GM12878 (cell line): Measurements from ENCODE around the gene CPVL. TPM values are rescaled to one million over a fixed set of nuclear protein-coding genes. Genes with fewer than 3 reads are reported as not detected.

Source experiments
- ATAC-seq: fragments of 200-7000 bp; cut with Tn5 transposase; 3 replicates; pipeline ENCODE4 v1.9.1; 2020; ENCODE audit warnings: mild to moderate bottlenecking, moderate library complexity
- BruUV-seq: library from RNA; stranded (reverse); fragments of 400-500 nt; replicated peaks from 2 replicates; lab custom pipeline; 2021; lab: Mats Ljungman, UMichigan
- CTCF ChIA-PET: fragments of 300-600 bp; sonication (Branson Sonifier 250); formaldehyde crosslinking; extraction: SDS; loops from one replicate; lab custom pipeline; 2021; ENCODE audit warnings: inconsistent platforms; lab: Yijun Ruan, JAX
- POLR2A ChIA-PET: fragments of 350-600 bp; formaldehyde crosslinking; extraction: SDS; loops from one replicate; lab custom pipeline; 2021; ENCODE audit warnings: inconsistent platforms; lab: Charles Lee
- RAD21 ChIA-PET: fragments of 300-600 bp; sonication (Branson Sonifier 250); formaldehyde crosslinking; loops from one replicate; lab custom pipeline; 2023; ENCODE audit warnings: antibody characterized with exemption; ENCODE audit not compliant: unreplicated experiment; lab: Charles Lee
- SMC1A ChIA-PET: fragments of 300-600 bp; sonication (Branson Sonifier 250); formaldehyde crosslinking; loops from one replicate; lab custom pipeline; 2023; ENCODE audit not compliant: unreplicated experiment, uncharacterized antibody; lab: Charles Lee
- DNase-seq: peaks from one replicate; pipeline ENCODE4 v3.0.0-alpha.2; 2011; ENCODE audit warnings: low read depth, low spot score
- FAIRE-seq: peaks from 3 replicates; lab custom pipeline; 2011; peaks lifted over from hg19 to GRCh38; lab: Jason Lieb, UNC
- H2AFZ ChIP-seq: 2 replicates; pipeline ENCODE4 v1.6.0; 2011; ENCODE audit warnings: low read depth, low read length, control low read depth; ENCODE audit not compliant: control insufficient read depth
- H3K27ac ChIP-seq: 2 replicates; pipeline ENCODE4 v1.5.1; 2011; ENCODE audit warnings: control low read depth; ENCODE audit not compliant: control insufficient read depth, insufficient read depth
- H3K27me3 ChIP-seq, 2 experiments: replicated peaks in 1 of 2; 2 replicates each; pipeline versions ENCODE4 v1.6.0 to v1.6.1; 2011; ENCODE audit warnings: low read length in 1 of 2; ENCODE audit not compliant: control insufficient read depth in 2 of 2, insufficient read depth in 2 of 2
- H3K36me3 ChIP-seq, 2 experiments: 2 replicates each; pipeline ENCODE4 v1.5.1; 2011; ENCODE audit warnings: low read length in 1 of 2; ENCODE audit not compliant: control insufficient read depth in 2 of 2, insufficient read depth in 2 of 2
- H3K4me1 ChIP-seq: 2 replicates; pipeline ENCODE4 v1.6.1; 2011; ENCODE audit warnings: mild to moderate bottlenecking, low read length, moderate library complexity, mixed read lengths; ENCODE audit not compliant: control insufficient read depth, insufficient read depth
- H3K4me2 ChIP-seq: 2 replicates; pipeline ENCODE4 v1.6.0; 2011; ENCODE audit warnings: control low read depth; ENCODE audit not compliant: control insufficient read depth, insufficient read depth
- H3K4me3 ChIP-seq: fragments of 200-600 bp; sonication (generic); 2 replicates; pipeline ENCODE4 v1.5.1; 2016
- H3K79me2 ChIP-seq: 2 replicates; pipeline ENCODE4 v1.6.0; 2011; ENCODE audit warnings: low read length; ENCODE audit not compliant: control insufficient read depth, insufficient read depth
- H3K9ac ChIP-seq: 2 replicates; pipeline ENCODE4 v1.8.0; 2011; ENCODE audit warnings: low read length, control low read depth, mixed read lengths; ENCODE audit not compliant: control insufficient read depth, insufficient read depth
- H3K9me3 ChIP-seq: replicated peaks from 3 replicates; pipeline ENCODE4 v1.5.1; 2011; ENCODE audit warnings: mild to moderate bottlenecking, low read length; ENCODE audit not compliant: control insufficient read depth, insufficient read depth
- H4K20me1 ChIP-seq: 2 replicates; pipeline ENCODE4 v1.6.0; 2011; ENCODE audit not compliant: control insufficient read depth, insufficient read depth
- GATAD2B ChIP-seq: fragments of 450-650 bp; conservative IDR thresholded peaks from 2 replicates; pipeline ENCODE4 v1.6.1; 2017; ENCODE audit warnings: low read depth, mild to moderate bottlenecking, moderate library complexity
- HDGF ChIP-seq: fragments of 450-650 bp; IDR thresholded peaks from 2 replicates; pipeline ENCODE4 v1.6.1; 2016; ENCODE audit warnings: antibody characterized with exemption
- IRF4 ChIP-seq: IDR thresholded peaks from 2 replicates; pipeline ENCODE4 v1.6.1; 2011; ENCODE audit warnings: low read depth, low read length
- MEF2B ChIP-seq: fragments of 450-650 bp; IDR thresholded peaks from 2 replicates; pipeline ENCODE4 v1.6.1; 2018; ENCODE audit warnings: mild to moderate bottlenecking, moderate library complexity; ENCODE audit not compliant: partially characterized antibody, poor library complexity, severe bottlenecking
- NR2C1 ChIP-seq: fragments of 450-650 bp; IDR thresholded peaks from 2 replicates; pipeline ENCODE4 v1.6.1; 2017; ENCODE audit warnings: antibody characterized with exemption, mild to moderate bottlenecking, moderate library complexity
- NRF1 ChIP-seq: conservative IDR thresholded peaks from 2 replicates; pipeline ENCODE4 v1.6.1; 2011; ENCODE audit warnings: mild to moderate bottlenecking, low read depth, low read length, improper control_type of control experiment
- RAD21 ChIP-seq: IDR thresholded peaks from 2 replicates; pipeline ENCODE4 v1.6.1; 2011; ENCODE audit warnings: mild to moderate bottlenecking, low read depth, low read length, moderate library complexity; ENCODE audit not compliant: insufficient read depth
- TAF1 ChIP-seq: IDR thresholded peaks from 2 replicates; pipeline ENCODE4 v1.6.1; 2011; ENCODE audit warnings: mild to moderate bottlenecking, low read depth, low read length, borderline replicate concordance
- TCF12 ChIP-seq: IDR thresholded peaks from 2 replicates; pipeline ENCODE4 v1.6.1; 2011; ENCODE audit warnings: low read depth, mild to moderate bottlenecking, low read length
- YBX1 ChIP-seq: fragments of 450-650 bp; IDR thresholded peaks from 2 replicates; pipeline ENCODE4 v1.6.1; 2016; ENCODE audit warnings: antibody characterized with exemption
- ZSCAN29 ChIP-seq: fragments of 450-650 bp; IDR thresholded peaks from 2 replicates; pipeline ENCODE4 v1.6.1; 2017; ENCODE audit warnings: mild to moderate bottlenecking, moderate library complexity
- WGBS: methylation state at CpG from one replicate; pipeline ENCODE4 v1.1.6; 2016; ENCODE audit warnings: low lambda C conversion rate; ENCODE audit not compliant: insufficient replicate concordance, insufficient coverage; ENCODE audit errors: missing lambda C conversion rate; 5-methylcytosine and 5-hydroxymethylcytosine counted together
- in situ Hi-C: fragments of 300-500 bp; cut with MboI; formaldehyde crosslinking; loops from 9 replicates; pipeline ENCODE4 v1.14.3; 2018; ENCODE audit warnings: mixed read lengths
- intact Hi-C: fragments of 100-400 bp; cut with micrococcal nuclease; formaldehyde crosslinking; loops from one replicate; pipeline ENCODE4 v1.14.2; 2022; ENCODE audit not compliant: unreplicated experiment
- polyA plus RNA-seq, 11 experiments: library from polyadenylated mRNA; depleted of rRNA in 4 of 11; unstranded in 6 of 11; stranded (reverse) in 5 of 11; fragments of >200 nt; fragmentation: Nextera tagmentation in 4 of 11; fragmentation: Illumina TruSeq in 1 of 11; extraction: Ambion mirVana in 4 of 11; extraction: Trizol in 1 of 11; gene quantifications; 1 replicate in 1 of 11; 2 replicates in 10 of 11; pipeline versions ENCODE4 v1.2.1 to v1.2.3, GENCODE V29; 2011 to 2016; ENCODE audit warnings: inconsistent platforms in 2 of 11, missing spikeins in 2 of 11, low read depth in 1 of 11
- total RNA-seq, 4 experiments: library from RNA; depleted of rRNA in 3 of 4; stranded (reverse); fragments of >200 nt in 3 of 4; fragmentation: Illumina TruSeq in 1 of 4; extraction: Trizol in 1 of 4; gene quantifications; 2 replicates each; pipeline versions ENCODE4 v1.2.1 to v1.2.3, GENCODE V29; 2013 to 2021

Gene CPVL
- total and polyA plus RNA-seq, 10 of the 15 experiments (the other 5 are each of a cell fraction or from before 2014, with no cell fraction given): 0.59 TPM; not detected in 9

DNA sequence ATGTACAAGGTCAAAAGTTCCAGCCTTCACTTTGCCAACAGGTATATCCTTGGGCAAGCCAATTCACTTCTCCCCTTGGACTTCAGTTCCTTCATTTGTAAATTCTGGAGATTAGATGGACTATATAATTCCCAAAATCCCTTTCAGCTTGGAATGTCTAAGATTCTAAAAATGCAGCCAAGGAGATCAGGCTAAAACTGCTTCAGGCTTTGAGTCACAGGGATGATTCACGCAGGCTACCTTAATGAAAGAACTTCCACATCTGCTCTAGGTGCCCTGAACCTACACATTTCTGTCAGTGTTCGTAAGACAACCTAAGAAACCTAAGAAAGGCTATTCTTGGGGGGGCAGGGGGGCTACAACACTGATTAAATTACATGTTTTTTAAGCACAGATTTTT, 7.1 kb downstream of the CPVL start:
- WGBS: 46% methylated on average over 2 of the region's 2 CpGs
- no peaks in the 10 kb centered on the region for H3K79me2 ChIP-seq
- intact Hi-C loops (no loop called here), in situ Hi-C loops (no loop called here)
- TF ChIP-seq NR2C1: no peak
- TF ChIP-seq NRF1: no peak
- TF ChIP-seq HDGF: no peak
- no peak for TF ChIP-seq MEF2B
- H3K27ac ChIP-seq: no peak overlapping the region
- SMC1A ChIA-PET: no interaction called here
- CTCF ChIA-PET: interaction anchor here (0.7 kb wide), 1 partner anchor 662 kb away, joined by 4 read pairs; no protein-coding TSS in a partner anchor
- no peak overlapping the region for H2AFZ ChIP-seq
- no peak overlapping the region for H3K9ac ChIP-seq
- no peak for ATAC-seq
- no TSS peak for BruUV-seq
- no peaks in the 10 kb centered on the region for H3K9me3 ChIP-seq
- FAIRE-seq: no peak
- no peaks in the 10 kb centered on the region for H3K4me1 ChIP-seq
- RAD21 ChIA-PET: no interaction called here
- POLR2A ChIA-PET: no interaction called here
- no peak overlapping the region for H3K4me2 ChIP-seq
- no peaks in the 10 kb centered on the region for H3K36me3 ChIP-seq
- DNase-seq: no peak
- no peaks in the 10 kb centered on the region for H4K20me1 ChIP-seq
- no peaks in the 10 kb centered on the region; a peak in 1 of 4 replicates for H3K27me3 ChIP-seq
- H3K4me3 ChIP-seq: no peak overlapping the region

- ChIA-PET SMC1A (no interaction called here), RAD21 (no interaction called here), POLR2A (no interaction called here), CTCF (no interaction called here)
- Histone ChIP-seq H3K9ac (no peak overlapping the region), H4K20me1 (no peaks in the 10 kb centered on the region), H3K27ac (no peak overlapping the region), H3K36me3 (no peaks in the 10 kb centered on the region), H3K4me2 (no peak overlapping the region), H3K9me3 (no peaks in the 10 kb centered on the region), H3K27me3 (no peaks in the 10 kb centered on the region; a peak in 1 of 4 replicates), H2AFZ (no peak overlapping the region), H3K79me2 (no peaks in the 10 kb centered on the region), H3K4me1 (no peaks in the 10 kb centered on the region), H3K4me3 (no peak overlapping the region)
- DNase-seq (no peak), ATAC-seq (no peak), FAIRE-seq (no peak)
- BruUV-seq: no TSS peak
- 26% methylated on average over 4 of the region's 4 CpGs for WGBS
- TF ChIP-seq RAD21: no peak
- no peak for TF ChIP-seq TCF12
- TF ChIP-seq TAF1: no peak
- no peak for TF ChIP-seq ZSCAN29
- no peak for TF ChIP-seq YBX1
- no peak for TF ChIP-seq GATAD2B
- TF ChIP-seq IRF4: no peak
- in situ Hi-C loops: no loop called here
- intact Hi-C loops: no loop called here
These were observed 7.7 kb downstream of the CPVL start for GRCh38 chr7:29138588-29138987.
